C4-2B (cell line): Measurements from ENCODE around the gene TVP23C.

Experiments
- CTCF ChIP-seq: fragments of 450-650 bp; conservative IDR thresholded peaks from 2 replicates; pipeline ENCODE4 v1.5.1; 2017; ENCODE audit warnings: mild to moderate bottlenecking
- ZFX ChIP-seq: fragments of 450-650 bp; IDR thresholded peaks from 2 replicates; pipeline ENCODE4 v1.6.1; 2017

DNA sequence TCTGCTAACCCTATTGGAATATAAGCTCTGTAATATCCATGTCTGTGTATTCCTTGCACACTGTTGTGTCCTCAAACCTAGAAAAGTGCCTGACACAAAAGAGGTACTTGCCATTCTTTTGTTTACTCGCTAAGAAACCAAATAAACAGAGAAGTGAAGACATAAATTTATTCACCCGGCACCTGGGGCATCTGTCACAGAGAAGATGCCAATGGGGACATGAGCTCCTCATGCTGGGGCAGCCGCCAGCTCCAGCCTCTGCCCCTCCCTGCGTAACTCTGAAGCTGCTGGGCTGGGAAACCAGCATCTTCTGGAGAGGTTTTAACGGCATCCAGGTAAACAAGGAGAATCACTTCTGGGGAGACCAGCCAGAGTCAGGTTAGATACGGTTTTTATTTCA is 80.8 kb downstream of the TVP23C start:
- TF ChIP-seq CTCF (no peak), ZFX (no peak)
